Germinal center (tissue), 1 donor: ENCODE results near the gene UFSP1.

Source experiments
- DNase-seq: peaks from one replicate; pipeline ENCODE4 v3.0.0; 2012; ENCODE audit warnings: mixed read lengths, low spot score

UFSP1 gene

GRCh38 chr7:100895956-100896731, 6.6 kb upstream of the UFSP1 start:
- DNase-seq, result no peak

- no peak for DNase-seq
Observed at GRCh38 chr7:100895701-100895955, 6.1 kb upstream of the UFSP1 start, which contains the start of gene ACHE. TSS of gene ACHE (minus strand) at chr7:100895888. CDS start at chr7:100894232, 1,656 bp downstream.

- peak; percentile 58 for DNase-seq
Observed at GRCh38 chr7:100894860-100895700, 5.6 kb upstream of the UFSP1 start.

GRCh38 chr7:100893910-100894721, 4.6 kb upstream of the UFSP1 start:
- no peak for DNase-seq

- no peak for DNase-seq
Observed at GRCh38 chr7:100893318-100893895, 3.9 kb upstream of the UFSP1 start.

GRCh38 chr7:100892364-100893317, 3.1 kb upstream of the UFSP1 start:
- DNase-seq, result no peak

GRCh38 chr7:100891568-100892247, 2.2 kb upstream of the UFSP1 start:
- no peak for DNase-seq

- no peak for DNase-seq
Observed at GRCh38 chr7:100890653-100891567, 1.4 kb upstream of the UFSP1 start.

GRCh38 chr7:100888291-100888987, 1.1 kb downstream of the UFSP1 start:
- no peak for DNase-seq

GRCh38 chr7:100887516-100888290, 1.8 kb downstream of the UFSP1 start:
- DNase-seq, result peak; percentile 90

GRCh38 chr7:100886936-100887515, 2.5 kb downstream of the UFSP1 start:
- DNase-seq, result no peak

GRCh38 chr7:100886142-100886935, 3.2 kb downstream of the UFSP1 start:
- DNase-seq, result no peak

- DNase-seq, result no peak
Observed at GRCh38 chr7:100885440-100886141, 3.9 kb downstream of the UFSP1 start.

GRCh38 chr7:100884736-100885439, 4.6 kb downstream of the UFSP1 start:
- DNase-seq, result no peak

GRCh38 chr7:100882785-100883526, 6.6 kb downstream of the UFSP1 start:
- no peak for DNase-seq
